HG03066 (cell line): Measurements from ENCODE around the gene ADPRM.

Experiments
- ATAC-seq: cut with Tn5 transposase; IDR thresholded peaks from one replicate; pipeline ENCODE4 v1.9.1; 2021; ENCODE audit warnings: low read depth; ENCODE audit not compliant: unreplicated experiment

The ADPRM gene

DNA sequence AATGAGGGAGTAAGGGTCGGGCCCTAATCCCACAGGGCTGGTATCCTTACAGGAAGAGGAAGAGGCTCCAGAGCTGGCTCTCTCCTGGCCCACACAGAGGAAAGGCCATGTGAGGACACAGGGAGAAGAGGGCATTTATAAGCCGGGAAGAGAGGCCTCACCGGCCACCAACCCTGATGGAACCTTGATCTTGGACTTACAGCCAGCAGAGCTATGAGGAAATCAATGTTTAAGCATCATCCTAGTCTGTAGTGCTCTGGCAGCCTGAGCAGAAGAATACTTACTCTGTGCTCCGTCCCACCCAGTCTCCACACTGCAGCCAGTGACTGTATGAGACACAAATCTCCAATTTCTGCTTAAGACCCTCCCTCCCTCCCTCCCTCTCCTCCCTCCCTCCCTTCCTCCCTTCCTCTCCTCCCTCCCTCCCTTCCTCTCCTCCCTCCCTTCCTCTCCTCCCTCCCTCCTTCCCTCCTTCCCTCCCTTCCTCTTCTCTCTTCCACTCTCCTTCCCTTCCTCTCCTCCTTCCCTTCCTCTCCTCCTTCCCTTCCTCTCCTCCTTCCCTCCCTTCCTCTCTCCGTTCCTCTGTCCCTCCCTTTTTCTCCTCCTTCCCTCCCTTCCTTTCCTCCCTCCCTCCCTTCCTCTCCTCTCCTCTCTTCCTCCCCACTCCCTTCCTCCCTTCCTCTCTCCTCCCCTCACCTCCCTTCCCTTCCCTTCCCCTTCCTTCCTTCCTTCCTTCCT is 41.3 kb downstream of the ADPRM start:
- no peak for ATAC-seq

DNA sequence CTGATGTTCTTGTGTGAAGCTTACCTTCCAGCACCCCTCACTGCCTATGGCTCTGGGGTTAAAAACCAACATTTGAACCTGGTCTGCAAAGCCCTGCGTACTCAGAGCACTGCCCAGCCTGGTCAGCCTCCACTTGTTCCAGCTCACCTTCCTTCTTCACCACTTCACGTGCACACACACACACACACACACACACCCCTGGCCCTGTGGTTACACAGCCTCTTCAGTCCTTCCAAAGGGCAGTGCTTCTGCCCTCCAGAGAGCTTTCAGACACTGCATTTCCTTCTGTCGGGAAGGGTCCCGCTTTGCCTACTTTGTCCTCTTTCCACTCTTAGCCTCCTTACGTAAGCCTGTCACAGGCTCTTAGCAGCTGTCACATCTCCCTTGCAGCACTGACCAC is 42.0 kb downstream of the ADPRM start:
- ATAC-seq: no peak

DNA sequence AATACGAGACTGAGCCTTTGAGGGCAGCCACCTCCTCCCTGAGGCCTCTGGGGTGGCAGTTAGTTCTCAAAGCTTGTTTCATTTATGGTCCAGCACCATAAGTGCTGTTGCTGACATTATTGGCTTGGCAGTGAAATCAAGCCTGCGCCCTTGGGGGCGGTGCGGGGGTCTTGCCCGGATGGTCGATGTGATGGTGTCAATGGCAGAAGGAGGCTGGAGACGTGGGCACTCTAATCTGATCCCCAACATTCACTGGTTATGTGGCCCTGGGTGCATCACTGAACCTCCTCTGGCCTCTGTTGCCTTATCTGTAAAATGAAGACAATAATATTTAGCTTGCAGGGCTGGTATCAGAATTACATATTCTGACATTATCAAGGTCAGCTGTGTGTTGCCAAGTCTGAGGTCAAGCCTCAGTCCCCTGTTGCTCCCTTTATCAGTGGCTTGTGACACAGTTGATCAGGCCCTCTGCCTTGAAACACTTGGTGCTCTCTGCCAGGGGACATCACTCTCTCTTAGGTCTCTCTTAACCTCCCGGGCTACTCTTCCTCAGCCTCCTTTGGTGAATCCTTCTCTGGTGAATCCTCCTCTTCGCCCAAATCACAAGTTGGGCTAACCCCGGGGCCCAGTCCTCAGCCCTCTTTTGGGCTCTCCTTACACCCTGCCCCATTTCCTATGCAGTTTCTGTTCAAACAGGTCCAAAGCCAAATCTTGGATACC is 44.2 kb downstream of the ADPRM start:
- no peak for ATAC-seq

DNA sequence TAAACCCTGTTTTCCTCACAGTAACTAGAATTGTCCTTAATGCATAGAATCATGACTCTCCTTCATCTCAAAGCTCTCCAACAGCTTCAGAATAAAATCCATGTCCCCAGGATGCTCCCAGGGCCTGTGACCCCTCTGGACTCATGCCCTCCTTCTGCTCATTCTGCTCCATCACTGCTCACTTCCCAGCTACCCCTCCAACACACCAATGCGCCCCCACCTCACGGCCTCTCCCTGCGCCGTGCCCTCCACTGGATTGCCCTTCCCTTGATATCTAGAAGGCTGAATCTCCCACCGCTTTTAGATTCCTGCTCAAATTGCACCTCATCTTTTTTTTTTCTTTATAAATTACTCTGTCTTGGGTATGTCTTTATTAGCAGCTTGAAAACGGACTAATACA is 45.0 kb downstream of the ADPRM start:
- ATAC-seq: no peak

GRCh38 chr17:10743316-10744009 is 46.1 kb downstream of the ADPRM start:
- no peak for ATAC-seq

DNA sequence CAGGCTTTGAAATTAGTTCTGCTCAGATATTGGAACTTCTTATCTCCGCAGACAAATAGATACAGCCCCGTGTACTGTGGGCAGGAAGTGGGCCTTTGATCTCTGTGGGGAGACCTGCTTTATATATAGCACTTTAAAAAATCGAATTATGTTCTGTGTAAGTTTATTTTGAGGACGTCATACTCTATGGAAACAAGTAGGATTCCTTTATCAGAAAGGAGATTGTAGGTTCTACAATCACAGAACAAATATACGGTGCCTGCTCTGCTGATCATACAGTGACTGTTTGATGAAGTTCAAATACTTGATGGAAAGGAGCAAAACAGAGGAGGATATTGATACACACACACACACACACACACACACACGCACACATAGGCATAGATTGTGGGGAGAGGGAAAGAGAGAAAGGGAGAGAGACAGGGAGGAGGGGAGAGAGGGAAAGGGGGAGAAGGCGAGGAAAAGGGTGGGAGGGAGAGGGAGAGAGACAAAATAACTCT is 47.2 kb downstream of the ADPRM start:
- ATAC-seq: no peak

GRCh38 chr17:10745231-10745630 is 47.8 kb downstream of the ADPRM start:
- no peak for ATAC-seq

DNA sequence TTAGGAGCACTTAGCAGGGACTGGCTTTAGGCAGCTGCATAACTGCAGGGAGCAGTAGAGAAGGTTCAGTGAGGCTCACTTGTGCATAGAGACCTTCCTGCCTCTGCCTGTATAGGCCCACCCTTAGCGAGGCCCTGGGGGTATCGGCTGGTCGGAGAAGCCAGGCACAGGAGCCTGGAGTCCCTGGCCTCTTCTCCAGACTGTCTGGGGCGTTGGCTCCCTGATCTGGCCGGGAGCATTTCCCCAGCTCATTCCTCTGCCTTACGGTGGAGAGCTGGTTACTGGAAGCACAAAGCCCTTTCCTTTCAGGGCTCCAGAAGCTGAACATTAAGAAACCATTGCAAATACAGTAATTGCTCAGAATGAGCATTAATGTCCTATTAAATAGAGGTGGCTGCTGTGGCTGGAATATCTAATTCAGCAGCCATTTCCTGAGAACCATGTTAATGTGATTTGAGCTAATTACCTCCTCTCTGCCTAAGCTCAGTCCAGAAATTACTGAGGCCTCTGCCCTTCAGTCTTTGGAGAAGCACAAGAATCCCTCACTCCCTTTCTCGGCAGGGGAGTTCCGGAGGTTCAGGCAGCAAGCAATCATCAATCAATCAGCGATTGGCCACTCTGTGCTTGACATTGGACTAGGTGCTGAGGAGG is 51.3 kb downstream of the ADPRM start:
- ATAC-seq: no peak

DNA sequence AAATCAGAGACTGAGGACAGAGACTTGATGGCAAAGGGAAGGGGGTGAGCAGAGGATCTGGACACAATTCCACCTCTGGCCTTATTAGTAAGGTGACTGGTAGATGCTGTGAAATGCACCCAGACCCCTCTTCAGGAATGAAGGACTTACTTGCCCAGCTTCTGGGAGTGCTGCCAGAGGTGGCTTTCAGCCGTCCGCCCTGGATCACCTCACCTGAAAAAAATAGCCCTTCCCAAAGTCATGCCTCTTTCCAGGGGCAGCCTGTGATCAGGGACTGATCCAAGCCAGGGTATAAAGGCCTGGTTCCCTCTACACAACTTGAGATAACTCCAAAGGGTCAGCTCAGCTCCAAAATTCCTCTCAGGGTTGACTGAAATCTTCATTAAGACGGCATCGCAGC is 52.8 kb downstream of the ADPRM start:
- no peak for ATAC-seq

GRCh38 chr17:10751563-10751962 is 54.2 kb downstream of the ADPRM start:
- ATAC-seq: no peak

GRCh38 chr17:10752696-10753095 is 55.3 kb downstream of the ADPRM start:
- ATAC-seq: no peak

GRCh38 chr17:10754109-10754508 is 56.7 kb downstream of the ADPRM start:
- no peak for ATAC-seq

- ATAC-seq: no peak
Observed at GRCh38 chr17:10754861-10755591, 57.6 kb downstream of the ADPRM start.

GRCh38 chr17:10755592-10756127 is 58.3 kb downstream of the ADPRM start:
- ATAC-seq: no peak

DNA sequence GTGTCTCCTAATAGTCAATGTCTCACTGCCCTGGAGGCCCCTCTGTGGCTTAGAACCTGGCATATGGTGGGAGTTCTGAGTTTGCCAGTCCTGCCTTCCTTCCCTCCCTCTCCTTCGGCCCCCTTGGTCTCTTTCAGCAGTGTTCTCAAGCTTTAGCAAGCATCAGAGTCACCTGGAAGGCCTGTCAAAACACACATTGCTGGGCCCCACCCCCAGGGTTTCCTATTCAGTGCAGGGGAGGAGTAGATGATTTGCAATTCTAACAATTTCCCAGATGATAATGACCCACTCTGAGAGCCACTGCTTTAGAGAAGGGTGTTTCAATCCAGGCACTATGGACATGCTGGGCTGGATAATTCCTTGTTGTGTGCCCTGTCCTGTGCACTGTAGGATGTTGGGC is 58.8 kb downstream of the ADPRM start:
- no peak for ATAC-seq

DNA sequence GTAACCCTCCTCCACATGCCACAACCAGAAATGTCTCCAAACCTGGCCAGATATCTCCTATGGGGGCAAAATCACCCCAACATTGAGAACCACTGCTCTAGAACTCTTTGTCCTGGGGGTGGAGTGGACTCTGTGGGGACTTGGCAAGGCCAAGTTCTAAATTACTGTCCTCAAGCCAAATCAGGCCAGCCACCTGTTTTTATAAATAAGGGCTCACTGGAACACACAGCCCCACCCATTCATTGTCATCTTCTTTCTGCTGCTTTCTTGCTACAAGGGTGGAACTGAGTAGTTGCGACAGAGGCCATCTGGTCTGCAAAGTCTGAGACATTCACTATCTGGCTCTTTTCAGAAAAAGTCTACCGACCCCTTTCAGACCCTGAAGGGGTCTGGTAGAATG is 59.2 kb downstream of the ADPRM start:
- no peak for ATAC-seq

DNA sequence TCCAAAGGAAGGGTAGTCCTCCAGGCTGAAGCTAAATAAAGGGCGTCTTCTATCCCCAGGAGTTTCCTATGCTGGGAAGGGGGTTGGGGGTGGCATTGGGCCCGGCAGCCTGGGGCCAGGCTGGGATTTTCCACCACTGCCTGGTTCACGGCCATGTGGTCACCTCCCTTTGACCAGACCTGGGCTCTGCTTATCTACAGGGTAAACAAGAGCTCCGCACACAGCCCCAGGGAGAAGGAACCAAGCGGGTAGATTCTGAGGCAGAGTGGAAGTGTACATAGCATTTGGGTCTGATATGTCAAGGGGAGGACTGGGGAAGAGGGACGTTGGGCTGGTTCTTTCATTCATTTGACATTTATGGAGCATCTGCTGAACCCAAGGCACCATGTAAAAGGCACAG is 59.7 kb downstream of the ADPRM start:
- ATAC-seq: no peak

DNA sequence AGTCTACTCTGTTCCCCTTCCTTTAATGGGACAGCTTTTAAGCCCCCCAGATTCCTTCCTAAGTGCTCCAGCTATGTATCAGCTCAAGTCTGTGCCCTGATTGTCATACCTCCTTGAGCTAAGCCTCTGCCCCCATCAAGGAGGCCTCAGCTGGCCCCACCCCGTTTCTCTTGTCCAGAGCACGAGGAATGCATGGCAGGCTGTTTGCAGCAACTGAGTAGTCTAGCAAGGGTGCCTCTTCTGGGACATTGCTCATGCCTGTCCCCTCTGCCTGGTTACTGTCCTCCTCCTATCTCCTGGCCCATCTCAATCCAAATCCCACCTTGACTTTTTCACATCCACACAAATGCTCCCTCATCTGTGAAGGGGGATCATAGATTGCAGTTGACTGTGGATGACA is 60.3 kb downstream of the ADPRM start:
- no peak for ATAC-seq

GRCh38 chr17:10758062-10758461 is 60.7 kb downstream of the ADPRM start:
- ATAC-seq: no peak
